OCI-LY1 (cell line): ENCODE data around the gene TEX14.

Experiments
- H2AFZ ChIP-seq: fragments of 200-600 bp; sonication (generic), shearing (Covaris generic); 2 replicates; pipeline ENCODE4 v1.6.0; 2014; ENCODE audit warnings: antibody characterized with exemption, mild to moderate bottlenecking, low read length
- H3F3A ChIP-seq: fragments of 200-600 bp; sonication (generic), shearing (Covaris generic); 2 replicates; pipeline ENCODE4 v1.6.0; 2014; ENCODE audit warnings: mild to moderate bottlenecking, antibody characterized with exemption, low read length, moderate library complexity; ENCODE audit not compliant: insufficient read depth
- H3K27ac ChIP-seq: fragments of 200-600 bp; sonication (generic); 2 replicates; pipeline ENCODE4 v1.5.1; 2014; ENCODE audit warnings: low read length, mixed run types, mild to moderate bottlenecking, low read depth; ENCODE audit not compliant: poor library complexity, severe bottlenecking
- H3K27me3 ChIP-seq: fragments of 200-600 bp; sonication (generic); 2 replicates; pipeline ENCODE4 v1.6.0; 2014; ENCODE audit warnings: antibody characterized with exemption, mild to moderate bottlenecking, low read length, moderate library complexity; ENCODE audit not compliant: insufficient read depth
- H3K36me3 ChIP-seq: fragments of 200-600 bp; sonication (generic); 2 replicates; pipeline ENCODE4 v1.6.1; 2014; ENCODE audit warnings: mild to moderate bottlenecking, antibody characterized with exemption, low read length, moderate library complexity, mixed read lengths; ENCODE audit not compliant: insufficient read depth
- H3K4me1 ChIP-seq: fragments of 200-600 bp; sonication (generic); 2 replicates; pipeline ENCODE4 v1.5.1; 2014; ENCODE audit warnings: mild to moderate bottlenecking, low read length, moderate library complexity; ENCODE audit not compliant: insufficient read depth, severe bottlenecking
- H3K4me2 ChIP-seq: fragments of 200-600 bp; sonication (generic), shearing (Covaris generic); 2 replicates; pipeline ENCODE4 v1.6.1; 2014; ENCODE audit warnings: low read length
- H3K4me3 ChIP-seq: fragments of 200-600 bp; sonication (generic); 2 replicates; pipeline ENCODE4 v1.5.1; 2014; ENCODE audit warnings: low read length, low read depth, mild to moderate bottlenecking, mixed read lengths; ENCODE audit not compliant: poor library complexity, severe bottlenecking
- H3K79me2 ChIP-seq: fragments of 200-600 bp; shearing (Covaris generic); 2 replicates; pipeline ENCODE4 v1.6.1; 2016; ENCODE audit warnings: mixed run types, low read length, mixed read lengths; ENCODE audit not compliant: insufficient read depth
- H3K9ac ChIP-seq: fragments of 200-600 bp; sonication (generic), shearing (Covaris generic); 2 replicates; pipeline ENCODE4 v1.6.1; 2014; ENCODE audit warnings: mild to moderate bottlenecking, low read length, mixed read lengths
- H3K9me2 ChIP-seq: fragments of 200-600 bp; sonication (generic), shearing (Covaris generic); 2 replicates; pipeline ENCODE4 v1.6.1; 2014; ENCODE audit warnings: low read depth, mild to moderate bottlenecking, low read length, mixed read lengths
- H3K9me3 ChIP-seq: fragments of 200-600 bp; shearing (Covaris generic); 2 replicates; pipeline ENCODE4 v1.6.1; 2014; ENCODE audit warnings: low read length, mixed read lengths
- H4K20me1 ChIP-seq: fragments of 200-600 bp; sonication (generic), shearing (Covaris generic); 2 replicates; pipeline ENCODE4 v1.6.0; 2016; ENCODE audit warnings: mild to moderate bottlenecking, low read length; ENCODE audit not compliant: insufficient read depth
- CTCF ChIP-seq: fragments of 200-600 bp; sonication (generic), shearing (Covaris generic); IDR thresholded peaks from 2 replicates; pipeline ENCODE4 v1.5.1; 2017; ENCODE audit warnings: mild to moderate bottlenecking, antibody characterized with exemption, low read length, moderate library complexity, mixed read lengths
- EZH2 ChIP-seq: fragments of 200-600 bp; sonication (generic), shearing (Covaris generic); IDR thresholded peaks from 2 replicates; pipeline ENCODE4 v1.8.0; 2017; ENCODE audit warnings: borderline replicate concordance, mixed run types, mild to moderate bottlenecking, antibody characterized with exemption, low read length, moderate library complexity, mixed read lengths

The TEX14 gene

GRCh38 chr17:58595194-58595792 lies 96.6 kb downstream of the TEX14 start:
- no peaks in the 10 kb centered on the region for H3K36me3 ChIP-seq
- TF ChIP-seq EZH2 (no peak), CTCF (peak; percentile 26; the same call in 1 of the 2 replicates)
- H3K4me1 ChIP-seq = no peaks in the 10 kb centered on the region
- no peaks in the 10 kb centered on the region for H3K9me2 ChIP-seq
- no peak overlapping the region for H3K4me3 ChIP-seq
- H3K4me2 ChIP-seq = no peak overlapping the region
- no peaks in the 10 kb centered on the region for H3K9me3 ChIP-seq
- no peak overlapping the region for H2AFZ ChIP-seq
- no peaks in the 10 kb centered on the region for H4K20me1 ChIP-seq
- no peaks in the 10 kb centered on the region for H3K27me3 ChIP-seq
- H3K79me2 ChIP-seq = no peaks in the 10 kb centered on the region
- no peak overlapping the region for H3K27ac ChIP-seq
- H3F3A ChIP-seq = no peaks in the 10 kb centered on the region
- H3K9ac ChIP-seq = no peak overlapping the region

- Histone ChIP-seq H3K27me3 (no peaks in the 10 kb centered on the region), H3K9me2 (no peaks in the 10 kb centered on the region), H3K4me3 (no peak overlapping the region), H3K4me2 (no peak overlapping the region), H3K9me3 (no peaks in the 10 kb centered on the region), H4K20me1 (no peaks in the 10 kb centered on the region), H3K4me1 (no peaks in the 10 kb centered on the region), H3K27ac (no peak overlapping the region), H3K9ac (no peak overlapping the region), H2AFZ (no peak overlapping the region), H3K36me3 (no peaks in the 10 kb centered on the region), H3F3A (no peaks in the 10 kb centered on the region), H3K79me2 (no peaks in the 10 kb centered on the region)
- TF ChIP-seq CTCF (no peak), EZH2 (no peak)
Measured at GRCh38 chr17:58593123-58593522, 98.7 kb downstream of the TEX14 start.

- H3K4me2 ChIP-seq = no peak overlapping the region
- no peaks in the 10 kb centered on the region for H3K4me1 ChIP-seq
- no peak overlapping the region for H2AFZ ChIP-seq
- no peak overlapping the region for H3K27ac ChIP-seq
- no peaks in the 10 kb centered on the region for H3K9me3 ChIP-seq
- no peaks in the 10 kb centered on the region for H3K27me3 ChIP-seq
- H3K9ac ChIP-seq = no peak overlapping the region
- H4K20me1 ChIP-seq = no peaks in the 10 kb centered on the region
- H3K4me3 ChIP-seq = no peak overlapping the region
- no peaks in the 10 kb centered on the region for H3F3A ChIP-seq
- no peaks in the 10 kb centered on the region for H3K36me3 ChIP-seq
- H3K9me2 ChIP-seq = no peaks in the 10 kb centered on the region
- TF ChIP-seq CTCF (no peak), EZH2 (no peak)
- no peaks in the 10 kb centered on the region for H3K79me2 ChIP-seq
Measured at GRCh38 chr17:58591455-58591854, 100.4 kb downstream of the TEX14 start.
